T-cell (primary cell): ENCODE results near the gene CCL13. TPM values are rescaled to one million over a fixed set of nuclear protein-coding genes. Genes with fewer than 3 reads are reported as not detected.

ENCODE experiments used
- ATAC-seq, 4 experiments: fragments of 200-7000 bp in 3 of 4; fragments of 150-1000 bp in 1 of 4; cut with Tn5 transposase; replicated peaks in 1 of 4; 1 replicate in 3 of 4; 2 replicates in 1 of 4; pipeline ENCODE4 v1.10.0; 2021; ENCODE audit warnings: moderate library complexity in 3 of 4, mild to moderate bottlenecking in 2 of 4, moderate number of reproducible peaks in 1 of 4
- CTCF ChIA-PET, 2 donors: fragments of 300-600 bp; sonication (Branson Sonifier 250); formaldehyde crosslinking; loops; one replicate each; lab custom pipeline; 2022; ENCODE audit warnings: antibody characterized with exemption in 2 of 2; lab: Charles Lee
- POLR2A ChIA-PET, 2 donors: fragments of 300-600 bp; sonication (Branson Sonifier 250); formaldehyde crosslinking; loops; one replicate each; lab custom pipeline; 2022; ENCODE audit warnings: antibody characterized with exemption in 2 of 2; lab: Charles Lee
- DNase-seq, 35 experiments: peaks; one replicate each; pipeline versions ENCODE4 v3.0.0 to v3.0.0-alpha.2; 2013 to 2023
- H3K27ac ChIP-seq: one replicate; pipeline ENCODE4 v1.5.1; 2013; ENCODE audit warnings: low read length
- H3K27me3 ChIP-seq, 2 experiments: replicated peaks in 1 of 2; 1 replicate in 1 of 2; 2 replicates in 1 of 2; pipeline versions ENCODE4 v1.6.1 to v1.7.0; 2013; ENCODE audit warnings: low read length in 1 of 2, mixed read lengths in 1 of 2; ENCODE audit not compliant: control insufficient read depth in 2 of 2, insufficient read depth in 2 of 2; ENCODE audit errors: extremely low read depth in 1 of 2
- H3K36me3 ChIP-seq, 2 donors: 1 replicate in 1 of 2; 2 replicates in 1 of 2; pipeline versions ENCODE4 v1.6.1 to v1.7.0; 2013; ENCODE audit warnings: low read length in 1 of 2; ENCODE audit not compliant: control insufficient read depth in 2 of 2, insufficient read depth in 1 of 2; ENCODE audit errors: extremely low read depth in 1 of 2
- H3K4me1 ChIP-seq, 2 experiments: 1 replicate in 1 of 2; 2 replicates in 1 of 2; pipeline versions ENCODE4 v1.6.1 to v1.7.0; 2013; ENCODE audit warnings: low read length in 2 of 2, mixed read lengths in 1 of 2; ENCODE audit not compliant: insufficient read depth in 2 of 2, control insufficient read depth in 1 of 2; ENCODE audit errors: extremely low read depth in 1 of 2
- H3K4me3 ChIP-seq, 2 donors: 1 replicate in 1 of 2; 2 replicates in 1 of 2; pipeline versions ENCODE4 v1.5.1 to v1.7.0; 2013; ENCODE audit warnings: mild to moderate bottlenecking in 2 of 2, low read length in 1 of 2, moderate library complexity in 1 of 2; ENCODE audit not compliant: control insufficient read depth in 1 of 2; ENCODE audit errors: extremely low read depth in 1 of 2
- H3K9me3 ChIP-seq: 2 replicates; pipeline ENCODE4 v1.7.0; 2013
- H3K27ac Mint-ChIP-seq, 2 donors: one replicate each; pipeline ENCODE4 v1.8.0; 2020 to 2021; ENCODE audit warnings: mild to moderate bottlenecking in 2 of 2, mixed read lengths in 2 of 2
- H3K27me3 Mint-ChIP-seq, 2 donors: one replicate each; pipeline ENCODE4 v1.8.0; 2021 to 2022; ENCODE audit warnings: mixed read lengths in 2 of 2
- H3K36me3 Mint-ChIP-seq: one replicate; pipeline ENCODE4 v1.8.0; 2021; ENCODE audit warnings: mixed read lengths
- H3K4me1 Mint-ChIP-seq, 3 donors: one replicate each; pipeline ENCODE4 v1.8.0; 2020 to 2022; ENCODE audit warnings: mixed read lengths in 3 of 3, mild to moderate bottlenecking in 1 of 3
- H3K4me3 Mint-ChIP-seq, 3 donors: one replicate each; pipeline ENCODE4 v1.8.0; 2020 to 2022; ENCODE audit warnings: mild to moderate bottlenecking in 3 of 3, mixed read lengths in 3 of 3, moderate library complexity in 3 of 3
- H3K9me3 Mint-ChIP-seq, 3 donors: one replicate each; pipeline ENCODE4 v1.8.0; 2020 to 2022; ENCODE audit warnings: mixed read lengths in 3 of 3
- WGBS: methylation state at CpG from one replicate; pipeline ENCODE4 v1.1.5; 2013; ENCODE audit warnings: missing lambda C conversion rate; ENCODE audit not compliant: insufficient coverage; 5-methylcytosine and 5-hydroxymethylcytosine counted together
- total RNA-seq, 35 experiments: library from RNA in 6 of 35; stranded (reverse) in 6 of 35; fragments of 120-200 nt in 1 of 35; gene quantifications; one replicate each; pipeline versions ENCODE4 v1.2.1 to v1.2.4 and lab custom pipeline; 2013 to 2026

Gene CCL13
- total RNA-seq, 5 donors from 2014 or later (not counting 1 experiment from before 2014, with no cell fraction given), result not detected

DNA sequence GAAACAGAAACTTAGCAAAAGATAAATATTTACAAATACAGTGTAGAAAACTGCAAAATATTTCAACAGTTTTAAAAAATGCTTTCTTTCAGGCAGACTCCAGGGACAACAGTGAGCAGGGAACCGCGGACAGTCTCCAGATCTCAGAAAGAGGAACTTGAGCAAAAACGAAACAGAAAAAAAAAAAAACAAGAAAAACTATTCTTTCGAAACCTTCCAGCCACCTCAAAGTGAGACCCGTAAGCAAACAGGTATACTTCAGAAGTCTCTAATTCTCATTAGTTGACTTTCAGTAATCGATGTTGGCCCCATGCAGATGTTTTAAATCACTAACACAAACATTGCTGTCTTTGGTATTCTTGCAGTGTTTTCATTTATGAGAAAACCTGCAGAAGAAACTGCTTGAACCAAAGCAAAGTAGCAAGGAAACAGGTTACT, 22.4 kb downstream of the CCL13 start:
- ATAC-seq, result no peak
- peaks cover 3 to 20% of the 10 kb centered on the region in 2 donors for H3K27me3 Mint-ChIP-seq
- H3K4me3 Mint-ChIP-seq, result peak overlapping the region; percentile 13 to 42 (median 22)
- Histone ChIP-seq H3K9me3 (no peaks in the 10 kb centered on the region), H3K4me3 (no peak overlapping the region), H3K36me3 (no peaks in the 10 kb centered on the region), H3K27ac (no peak overlapping the region), H3K4me1 (peaks cover 0 to 4% of the 10 kb centered on the region in 2 experiments), H3K27me3 (peaks cover 0 to 4% of the 10 kb centered on the region in 2 experiments)
- H3K27ac Mint-ChIP-seq, result no peak overlapping the region
- DNase-seq, result peak in 1 of 35 experiments; percentile 12
- H3K36me3 Mint-ChIP-seq, result no peaks in the 10 kb centered on the region
- ChIA-PET POLR2A (no interaction called here), CTCF (interaction anchor here in 1 of 2 donors (0.7 kb wide), 1 partner anchor 17 kb away, joined by 3 read pairs; no protein-coding TSS in a partner anchor)
- H3K9me3 Mint-ChIP-seq, result no peaks in the 10 kb centered on the region
- WGBS, result 0% methylated on average over 5 of the region's 6 CpGs
- H3K4me1 Mint-ChIP-seq, result peaks cover 14 to 16% (median 15%) of the 10 kb centered on the region in 3 donors

DNA sequence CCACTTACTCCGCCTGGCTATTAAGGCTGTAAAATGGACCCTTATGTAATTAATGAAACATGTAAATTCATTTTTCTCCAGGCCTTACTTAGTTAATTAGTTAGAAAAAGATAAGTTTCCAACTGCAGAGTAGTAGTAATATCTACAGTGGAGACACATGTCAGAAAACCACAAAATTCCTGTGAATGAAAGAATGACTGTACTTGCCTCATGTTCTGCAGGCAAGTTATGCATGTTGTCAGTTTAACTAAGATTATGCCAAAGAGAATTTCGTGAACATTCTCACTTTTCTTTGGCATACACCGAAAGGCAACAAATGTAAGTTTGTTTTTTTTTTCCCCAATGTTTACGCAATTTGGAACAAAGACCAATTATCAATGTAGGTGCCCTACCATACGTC, 23.6 kb downstream of the CCL13 start:
- Histone ChIP-seq H3K36me3 (no peaks in the 10 kb centered on the region), H3K27me3 (peaks cover 0 to 4% of the 10 kb centered on the region in 2 experiments), H3K27ac (no peak overlapping the region), H3K4me1 (peaks cover 0 to 4% of the 10 kb centered on the region in 2 experiments), H3K9me3 (no peaks in the 10 kb centered on the region), H3K4me3 (no peak overlapping the region)
- H3K4me1 Mint-ChIP-seq, result peaks cover 14 to 16% (median 15%) of the 10 kb centered on the region in 3 donors
- H3K4me3 Mint-ChIP-seq, result no peak overlapping the region
- ChIA-PET POLR2A (no interaction called here), CTCF (no interaction called here)
- no peak for ATAC-seq
- 38% methylated on average over 1 of the region's 5 CpGs for WGBS
- no peaks in the 10 kb centered on the region for H3K36me3 Mint-ChIP-seq
- H3K27me3 Mint-ChIP-seq, result peaks cover 4 to 20% of the 10 kb centered on the region in 2 donors
- no peak overlapping the region for H3K27ac Mint-ChIP-seq
- DNase-seq, result no peak
- no peaks in the 10 kb centered on the region for H3K9me3 Mint-ChIP-seq

DNA sequence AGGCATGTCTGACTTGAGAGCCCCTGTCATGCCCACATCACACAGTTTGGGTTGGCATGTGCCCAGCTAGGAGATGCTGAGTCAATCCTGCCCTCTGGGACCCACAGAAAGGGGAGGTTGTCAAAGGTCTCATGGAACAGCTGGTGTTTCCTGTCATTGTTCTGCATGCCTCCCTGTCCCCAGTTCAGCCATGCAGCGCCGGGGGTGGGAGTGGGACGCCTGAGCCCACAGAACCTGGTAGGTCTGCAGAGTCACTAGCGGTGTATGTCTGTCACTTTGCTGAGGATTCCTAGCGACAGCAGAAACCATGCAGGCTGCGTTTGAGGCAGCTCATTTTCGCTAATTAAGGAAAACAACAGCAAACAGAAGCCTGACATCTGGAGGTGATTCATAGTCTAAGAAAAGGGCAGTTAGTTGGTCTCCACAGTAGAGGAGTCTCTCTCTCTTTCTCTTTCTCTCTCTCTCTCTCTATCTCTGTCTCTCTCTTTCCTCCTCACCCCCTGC, 26.4 kb downstream of the CCL13 start:
- peaks cover 0 to 4% of the 10 kb centered on the region in 2 experiments for H3K4me1 ChIP-seq
- 0% methylated on average over 5 of the region's 7 CpGs for WGBS
- Mint-ChIP-seq H3K4me3 (no peak overlapping the region), H3K27me3 (peaks cover 16 to 28% of the 10 kb centered on the region in 2 donors), H3K36me3 (no peaks in the 10 kb centered on the region), H3K27ac (no peak overlapping the region), H3K4me1 (peaks cover 14 to 16% (median 15%) of the 10 kb centered on the region in 3 donors), H3K9me3 (no peaks in the 10 kb centered on the region)
- H3K27ac ChIP-seq, result no peak overlapping the region
- no peak overlapping the region for H3K4me3 ChIP-seq
- H3K36me3 ChIP-seq, result no peaks in the 10 kb centered on the region
- CTCF ChIA-PET, result interaction anchor here in 1 of 2 donors (0.6 kb wide), 2 partner anchors 21 to 1510 kb away, joined by 4 read pairs; no protein-coding TSS in a partner anchor
- DNase-seq (no peak), ATAC-seq (peak in 3 of 4 experiments; percentile 17 to 40 (median 23))
- no peaks in the 10 kb centered on the region for H3K9me3 ChIP-seq
- POLR2A ChIA-PET, result no interaction called here
- H3K27me3 ChIP-seq, result peaks cover 0 to 14% of the 10 kb centered on the region in 2 experiments

DNA sequence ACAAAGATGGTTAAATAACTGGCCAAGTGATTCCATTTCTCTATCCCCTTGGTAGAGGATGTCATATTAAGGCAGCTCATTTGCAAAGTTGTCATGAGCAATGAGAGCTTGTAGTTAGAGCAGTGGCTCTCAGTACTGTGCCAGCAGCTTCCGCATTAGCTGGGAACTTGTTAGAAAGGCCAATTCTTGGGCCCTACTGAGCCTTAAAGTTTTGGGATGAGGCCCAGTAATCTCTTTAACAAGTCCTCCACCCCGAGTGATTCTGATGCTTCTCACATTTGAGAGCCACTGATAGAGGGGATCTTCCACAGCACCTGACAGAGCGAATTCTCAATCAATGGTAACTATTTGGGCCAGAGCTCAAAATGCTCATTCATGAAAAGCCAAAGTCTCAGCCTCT, 26.9 kb downstream of the CCL13 start:
- POLR2A ChIA-PET, result interaction anchor here in 1 of 2 donors (0.6 kb wide), 1 partner anchor 285 kb away, joined by 8 read pairs; no protein-coding TSS in a partner anchor
- Mint-ChIP-seq H3K27ac (no peak overlapping the region), H3K9me3 (no peaks in the 10 kb centered on the region), H3K4me1 (peaks cover 14 to 15% (median 15%) of the 10 kb centered on the region in 3 donors), H3K27me3 (peaks cover 16 to 28% of the 10 kb centered on the region in 2 donors), H3K36me3 (no peaks in the 10 kb centered on the region), H3K4me3 (no peak overlapping the region)
- H3K9me3 ChIP-seq, result no peaks in the 10 kb centered on the region
- DNase-seq (no peak), ATAC-seq (no peak)
- CTCF ChIA-PET, result no interaction called here
- WGBS, result 100% methylated on average over 1 of the region's 3 CpGs
- H3K36me3 ChIP-seq, result no peaks in the 10 kb centered on the region
- H3K27me3 ChIP-seq, result peaks cover 0 to 15% of the 10 kb centered on the region in 2 experiments
- no peak overlapping the region for H3K27ac ChIP-seq
- H3K4me3 ChIP-seq, result no peak overlapping the region
- peaks cover 0 to 4% of the 10 kb centered on the region in 2 experiments for H3K4me1 ChIP-seq

DNA sequence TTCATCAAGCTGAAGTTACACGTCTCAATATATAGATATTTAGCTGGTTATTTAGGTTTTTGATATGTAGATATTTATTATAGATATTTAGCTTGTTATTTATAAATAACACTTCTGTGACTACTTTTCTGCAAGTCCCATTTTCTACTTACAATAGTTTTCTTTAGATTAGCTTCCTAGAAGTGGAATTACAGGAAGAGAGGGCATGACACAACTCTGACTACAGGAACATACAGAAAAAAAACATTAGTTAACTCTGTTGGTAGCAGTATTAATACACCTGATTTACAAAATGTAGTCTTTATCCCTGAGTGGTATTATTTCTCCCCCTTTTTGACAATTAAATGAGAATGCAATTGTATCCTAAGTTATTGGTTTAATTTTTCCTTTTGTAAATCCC, 28.0 kb downstream of the CCL13 start:
- no peaks in the 10 kb centered on the region for H3K36me3 ChIP-seq
- peaks cover 7 to 10% (median 8%) of the 10 kb centered on the region in 3 donors for H3K4me1 Mint-ChIP-seq
- no peak overlapping the region for H3K27ac ChIP-seq
- ChIA-PET POLR2A (no interaction called here), CTCF (no interaction called here)
- ATAC-seq, result no peak
- H3K4me1 ChIP-seq, result peaks cover 0 to 5% of the 10 kb centered on the region in 2 experiments
- H3K9me3 Mint-ChIP-seq, result no peaks in the 10 kb centered on the region
- no peak overlapping the region for H3K4me3 ChIP-seq
- DNase-seq, result no peak
- H3K4me3 Mint-ChIP-seq, result no peak overlapping the region
- peaks cover 16 to 28% of the 10 kb centered on the region in 2 donors for H3K27me3 Mint-ChIP-seq
- no peaks in the 10 kb centered on the region for H3K36me3 Mint-ChIP-seq
- no peaks in the 10 kb centered on the region for H3K9me3 ChIP-seq
- H3K27ac Mint-ChIP-seq, result no peak overlapping the region
- H3K27me3 ChIP-seq, result peaks cover 0 to 21% of the 10 kb centered on the region in 2 experiments
- no CpG with 5 or more reads among the region's 1 CpG for WGBS

DNA sequence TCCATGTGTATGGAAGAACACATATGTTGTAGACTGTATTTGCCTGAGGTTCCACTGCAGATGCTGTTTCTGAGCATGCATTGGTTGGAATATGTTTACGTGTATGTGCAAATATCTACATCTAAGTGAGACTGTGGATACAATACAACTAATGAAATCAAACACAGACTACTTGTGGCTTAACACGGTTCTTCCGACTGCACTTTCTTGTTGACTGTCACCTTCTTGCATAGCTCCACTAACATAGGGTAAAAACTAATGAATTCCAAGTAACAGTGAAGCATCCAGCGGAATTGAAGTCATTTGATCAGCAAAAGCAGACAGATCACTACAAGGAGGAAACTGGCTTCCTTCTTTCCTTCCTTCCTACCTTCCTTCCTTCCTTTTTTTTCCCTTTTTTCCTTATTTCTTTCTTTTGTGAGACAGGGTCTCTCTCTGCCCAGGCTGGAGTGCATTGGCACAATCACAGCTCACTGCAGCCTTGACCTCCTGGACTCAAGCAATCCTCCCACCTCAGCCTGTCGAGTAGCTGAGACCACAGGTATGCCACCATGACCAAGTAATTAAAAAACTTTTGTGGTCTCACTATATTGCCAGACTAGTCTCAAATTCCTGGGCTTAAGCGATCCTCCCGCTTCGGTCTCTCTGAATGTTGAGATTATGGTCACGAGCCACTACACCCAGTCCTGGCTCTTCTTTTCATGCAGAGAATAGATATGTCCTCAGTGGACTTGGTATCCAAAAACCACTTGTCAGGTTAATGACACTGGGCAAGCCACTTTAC, 28.7 kb downstream of the CCL13 start:
- H3K27ac ChIP-seq, result no peak overlapping the region
- no peak for ATAC-seq
- Mint-ChIP-seq H3K4me3 (no peak overlapping the region), H3K27me3 (peaks cover 16 to 21% of the 10 kb centered on the region in 2 donors), H3K27ac (no peak overlapping the region), H3K36me3 (no peaks in the 10 kb centered on the region), H3K9me3 (no peaks in the 10 kb centered on the region), H3K4me1 (peaks cover 7 to 13% (median 10%) of the 10 kb centered on the region in 3 donors)
- CTCF ChIA-PET, result no interaction called here
- no peak overlapping the region for H3K4me3 ChIP-seq
- no peaks in the 10 kb centered on the region for H3K9me3 ChIP-seq
- POLR2A ChIA-PET, result no interaction called here
- H3K27me3 ChIP-seq, result peaks cover 0 to 23% of the 10 kb centered on the region in 2 experiments
- WGBS, result 66% methylated on average over 7 of the region's 9 CpGs
- no peaks in the 10 kb centered on the region for H3K36me3 ChIP-seq
- peaks cover 0 to 8% of the 10 kb centered on the region in 2 experiments for H3K4me1 ChIP-seq
- DNase-seq, result no peak
